OCI-LY7 (cell line): ENCODE data around the gene PARD6G. TPM values are rescaled to one million over a fixed set of nuclear protein-coding genes. Genes with fewer than 3 reads are reported as not detected.

Source experiments
- BruUV-seq: library from RNA; stranded (reverse); fragments of 400-500 nt; replicated peaks from 2 replicates; lab custom pipeline; 2021; lab: Mats Ljungman, UMichigan
- CTCF ChIA-PET: fragments of 300-600 bp; sonication (Branson Sonifier 250); formaldehyde crosslinking; loops from one replicate; lab custom pipeline; 2022; ENCODE audit warnings: antibody characterized with exemption; ENCODE audit not compliant: unreplicated experiment; lab: Charles Lee
- POLR2A ChIA-PET: fragments of 300-600 bp; sonication (Branson Sonifier 250); formaldehyde crosslinking; loops from one replicate; lab custom pipeline; 2022; ENCODE audit warnings: antibody characterized with exemption; lab: Charles Lee
- DNase-seq: peaks from one replicate; pipeline ENCODE4 v3.0.0-alpha.2; 2015; ENCODE audit warnings: low spot score
- H2AFZ ChIP-seq: fragments of 200-600 bp; sonication (generic), shearing (Covaris generic); 2 replicates; pipeline ENCODE4 v1.6.1; 2014; ENCODE audit warnings: mild to moderate bottlenecking, antibody characterized with exemption, low read length, moderate library complexity
- H3K27ac ChIP-seq: fragments of 200-600 bp; sonication (generic); 2 replicates; pipeline ENCODE4 v1.5.1; 2014; ENCODE audit warnings: mixed run types, low read depth, mild to moderate bottlenecking, moderate library complexity, low read length, inconsistent platforms; ENCODE audit not compliant: poor library complexity, severe bottlenecking
- H3K36me3 ChIP-seq: fragments of 200-600 bp; sonication (generic); 2 replicates; pipeline ENCODE4 v1.6.1; 2014; ENCODE audit warnings: mild to moderate bottlenecking, antibody characterized with exemption, low read length, moderate library complexity, mixed read lengths; ENCODE audit not compliant: insufficient read depth
- H3K4me1 ChIP-seq: fragments of 200-600 bp; sonication (generic); 2 replicates; pipeline ENCODE4 v1.5.1; 2014; ENCODE audit warnings: mild to moderate bottlenecking, low read length; ENCODE audit not compliant: insufficient read depth, poor library complexity, severe bottlenecking
- H3K4me2 ChIP-seq: fragments of 200-600 bp; sonication (generic); 2 replicates; pipeline ENCODE4 v1.6.1; 2014; ENCODE audit warnings: mild to moderate bottlenecking, low read length
- H3K4me3 ChIP-seq: fragments of 200-600 bp; sonication (generic); 2 replicates; pipeline ENCODE4 v1.5.1; 2014; ENCODE audit warnings: mild to moderate bottlenecking, low read depth, low read length; ENCODE audit not compliant: poor library complexity, severe bottlenecking
- H3K79me2 ChIP-seq: fragments of 200-600 bp; sonication (generic); 2 replicates; pipeline ENCODE4 v1.6.1; 2016; ENCODE audit warnings: low read depth, mild to moderate bottlenecking, low read length, moderate library complexity, mixed read lengths; ENCODE audit not compliant: insufficient read depth
- H3K9me2 ChIP-seq: fragments of 200-600 bp; sonication (generic); 2 replicates; pipeline ENCODE4 v1.6.1; 2016; ENCODE audit warnings: mild to moderate bottlenecking, low read length, mixed read lengths; ENCODE audit not compliant: insufficient read depth
- H3K9me3 ChIP-seq: fragments of 200-600 bp; sonication (generic); 2 replicates; pipeline ENCODE4 v1.6.1; 2014; ENCODE audit warnings: mild to moderate bottlenecking, mixed run types, low read length, mixed read lengths
- H4K20me1 ChIP-seq: fragments of 200-600 bp; sonication (generic); 2 replicates; pipeline ENCODE4 v1.6.1; 2014; ENCODE audit warnings: mild to moderate bottlenecking, antibody characterized with exemption, low read length, moderate library complexity, mixed read lengths; ENCODE audit not compliant: insufficient read depth
- CTCF ChIP-seq: fragments of 200-600 bp; sonication (generic); conservative IDR thresholded peaks from 2 replicates; pipeline ENCODE4 v1.5.1; 2014; ENCODE audit warnings: mild to moderate bottlenecking, antibody characterized with exemption, low read length, moderate library complexity, mixed read lengths
- EZH2phosphoT487 ChIP-seq: fragments of 200-600 bp; sonication (generic); IDR thresholded peaks from 2 replicates; pipeline ENCODE4 v1.6.1; 2018; ENCODE audit warnings: low read depth, borderline replicate concordance, mild to moderate bottlenecking, mixed run types, antibody characterized with exemption, low read length, moderate library complexity, mixed read lengths
- intact Hi-C: fragments of 100-400 bp; cut with micrococcal nuclease; formaldehyde crosslinking; loops from one replicate; pipeline ENCODE4 v1.10.0; 2022; ENCODE audit not compliant: unreplicated experiment
- total RNA-seq, 2 experiments: library from RNA; depleted of rRNA in 1 of 2; stranded (reverse); fragments of >200 nt in 1 of 2; shearing (Covaris generic) in 1 of 2; gene quantifications; 2 replicates each; pipeline ENCODE4 v1.2.3, GENCODE V29; 2014 to 2022

PARD6G gene
- total RNA-seq, 2 experiments from 2014 or later, result 0.03 TPM; not detected in 1

GRCh38 chr18:80187956-80188642 lies 59.2 kb downstream of the PARD6G start:
- H3K27ac ChIP-seq, result no peak overlapping the region
- POLR2A ChIA-PET, result no interaction called here
- H3K4me1 ChIP-seq, result no peaks in the 10 kb centered on the region
- H3K4me3 ChIP-seq, result no peak overlapping the region
- H2AFZ ChIP-seq, result no peak overlapping the region
- H3K9me2 ChIP-seq, result no peaks in the 10 kb centered on the region
- no peak overlapping the region for H3K4me2 ChIP-seq
- no peaks in the 10 kb centered on the region for H3K79me2 ChIP-seq
- DNase-seq, result no peak
- CTCF ChIA-PET, result no interaction called here
- H3K9me3 ChIP-seq, result no peaks in the 10 kb centered on the region
- intact Hi-C loops, result no loop called here
- H4K20me1 ChIP-seq, result no peaks in the 10 kb centered on the region
- no TSS peak for BruUV-seq
- TF ChIP-seq CTCF (no peak), EZH2phosphoT487 (no peak)
- no peaks in the 10 kb centered on the region for H3K36me3 ChIP-seq

GRCh38 chr18:80185545-80185944 lies 61.8 kb downstream of the PARD6G start:
- BruUV-seq, result no TSS peak
- no peak for DNase-seq
- H3K9me3 ChIP-seq, result no peaks in the 10 kb centered on the region
- H3K4me1 ChIP-seq, result no peaks in the 10 kb centered on the region
- CTCF ChIA-PET, result no interaction called here
- intact Hi-C loops, result no loop called here
- no peaks in the 10 kb centered on the region for H3K9me2 ChIP-seq
- POLR2A ChIA-PET, result no interaction called here
- H3K4me3 ChIP-seq, result no peak overlapping the region
- H3K79me2 ChIP-seq, result no peaks in the 10 kb centered on the region
- H4K20me1 ChIP-seq, result no peaks in the 10 kb centered on the region
- H3K4me2 ChIP-seq, result no peak overlapping the region
- H3K36me3 ChIP-seq, result no peaks in the 10 kb centered on the region
- no peak overlapping the region for H2AFZ ChIP-seq
- TF ChIP-seq EZH2phosphoT487 (no peak), CTCF (no peak)
- no peak overlapping the region for H3K27ac ChIP-seq

DNA sequence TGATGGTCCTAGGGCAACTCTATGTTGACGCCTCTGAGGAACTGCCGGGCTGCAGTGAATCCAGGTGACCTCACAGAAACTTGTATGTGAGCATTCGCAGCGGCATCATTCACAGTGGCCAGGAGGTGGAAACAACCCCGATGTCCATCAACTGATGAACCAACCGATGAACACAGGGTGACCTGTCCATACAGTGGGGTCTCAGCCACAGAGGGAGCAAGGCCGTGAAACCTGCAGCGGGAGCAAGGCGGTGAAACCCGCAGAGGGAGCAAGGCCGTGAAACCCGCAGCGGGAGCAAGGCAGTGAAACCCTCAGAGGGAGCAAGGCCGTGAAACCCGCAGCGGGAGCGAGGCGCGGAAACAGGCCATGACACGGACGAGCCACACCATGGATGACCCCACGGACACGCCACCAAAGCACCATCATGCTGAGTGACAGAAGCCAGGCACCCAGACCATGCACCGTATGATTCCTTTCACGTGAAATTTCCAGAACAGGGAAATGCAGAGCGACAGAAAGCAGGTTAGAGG lies 63.0 kb downstream of the PARD6G start:
- H4K20me1 ChIP-seq, result no peaks in the 10 kb centered on the region
- H3K9me2 ChIP-seq, result no peaks in the 10 kb centered on the region
- no peak overlapping the region for H3K4me3 ChIP-seq
- H3K79me2 ChIP-seq, result no peaks in the 10 kb centered on the region
- no peak overlapping the region for H3K27ac ChIP-seq
- intact Hi-C loops, result no loop called here
- no TSS peak for BruUV-seq
- H3K4me1 ChIP-seq, result no peaks in the 10 kb centered on the region
- H3K36me3 ChIP-seq, result no peaks in the 10 kb centered on the region
- ChIA-PET CTCF (no interaction called here), POLR2A (interaction anchor here (0.6 kb wide), 1 partner anchor 888 kb away, joined by 5 read pairs; no protein-coding TSS in a partner anchor)
- no peak for TF ChIP-seq CTCF
- no peak for TF ChIP-seq EZH2phosphoT487
- no peaks in the 10 kb centered on the region for H3K9me3 ChIP-seq
- H2AFZ ChIP-seq, result no peak overlapping the region
- H3K4me2 ChIP-seq, result no peak overlapping the region
- no peak for DNase-seq
